CD14-positive monocyte (primary cell): ENCODE data around the gene REXO4. TPM values are rescaled to one million over a fixed set of nuclear protein-coding genes. Genes with fewer than 3 reads are reported as not detected.

ENCODE experiments used
- DNase-seq, 3 donors: peaks; one replicate each; pipeline ENCODE4 v3.0.0-alpha.2; 2011 to 2022
- H2AFZ ChIP-seq: 2 replicates; pipeline ENCODE4 v1.6.0; 2012; ENCODE audit warnings: mild to moderate bottlenecking, low read depth, low read length, inconsistent platforms; ENCODE audit not compliant: insufficient read depth, poor library complexity, severe bottlenecking
- H3K27ac ChIP-seq, 2 donors: 1 replicate in 1 of 2; 2 replicates in 1 of 2; pipeline ENCODE4 v1.5.1; 2012 to 2013; ENCODE audit warnings: low read length in 2 of 2, control low read depth in 1 of 2, inconsistent platforms in 1 of 2, low read depth in 1 of 2, mild to moderate bottlenecking in 1 of 2
- H3K27me3 ChIP-seq, 2 donors: one replicate each; pipeline versions ENCODE4 v1.6.0 to v1.6.1; 2011 to 2013; ENCODE audit warnings: low read length in 2 of 2; ENCODE audit not compliant: control insufficient read depth in 2 of 2, insufficient read depth in 2 of 2
- H3K36me3 ChIP-seq, 2 donors: replicated peaks in 1 of 2; 1 replicate in 1 of 2; 2 replicates in 1 of 2; pipeline versions ENCODE4 v1.5.1 to v1.6.1; 2012 to 2013; ENCODE audit warnings: low read length in 2 of 2, control low read depth in 1 of 2, inconsistent platforms in 1 of 2, mild to moderate bottlenecking in 1 of 2; ENCODE audit not compliant: insufficient read depth in 2 of 2, control insufficient read depth in 1 of 2
- H3K4me1 ChIP-seq, 2 donors: 1 replicate in 1 of 2; 2 replicates in 1 of 2; pipeline versions ENCODE4 v1.5.1 to v1.6.1; 2012 to 2013; ENCODE audit warnings: low read length in 2 of 2, control low read depth in 1 of 2, inconsistent platforms in 1 of 2, mild to moderate bottlenecking in 1 of 2, moderate library complexity in 1 of 2; ENCODE audit not compliant: insufficient read depth in 2 of 2, control insufficient read depth in 1 of 2
- H3K4me2 ChIP-seq: replicated peaks from 2 replicates; pipeline ENCODE3; 2012; ENCODE audit warnings: low read length, moderate library complexity, mild to moderate bottlenecking; ENCODE audit not compliant: poor library complexity, severe bottlenecking; ENCODE audit errors: extremely low read depth
- H3K4me3 ChIP-seq, 3 experiments: fragments of 200-600 bp in 1 of 3; sonication (generic) in 1 of 3; replicated peaks in 1 of 3; 1 replicate in 2 of 3; 2 replicates in 1 of 3; pipeline ENCODE4 v1.5.1; 2011 to 2013; ENCODE audit warnings: low read length in 3 of 3, mild to moderate bottlenecking in 3 of 3, control low read depth in 2 of 3, low read depth in 2 of 3, inconsistent platforms in 1 of 3, moderate library complexity in 1 of 3
- H3K79me2 ChIP-seq: 2 replicates; pipeline ENCODE4 v1.6.0; 2012; ENCODE audit warnings: mild to moderate bottlenecking, control low read depth, inconsistent platforms, low read length, moderate library complexity; ENCODE audit not compliant: insufficient read depth
- H3K9ac ChIP-seq: 2 replicates; pipeline ENCODE4 v1.6.0; 2017; ENCODE audit warnings: low read length, mild to moderate bottlenecking; ENCODE audit not compliant: insufficient read depth, poor library complexity, severe bottlenecking
- H3K9me3 ChIP-seq, 2 donors: replicated peaks in 1 of 2; 1 replicate in 1 of 2; 2 replicates in 1 of 2; pipeline versions ENCODE4 v1.5.1 to v1.6.1; 2012 to 2013; ENCODE audit warnings: low read length in 2 of 2, control low read depth in 1 of 2; ENCODE audit not compliant: control insufficient read depth in 1 of 2, insufficient read depth in 1 of 2
- H4K20me1 ChIP-seq: 2 replicates; pipeline ENCODE4 v1.6.0; 2012; ENCODE audit warnings: mild to moderate bottlenecking, low read length, control low read depth, moderate library complexity; ENCODE audit not compliant: insufficient read depth
- H3K27ac Mint-ChIP-seq, 7 donors: one replicate each; pipeline ENCODE4 v1.8.0; 2020; ENCODE audit warnings: mild to moderate bottlenecking in 7 of 7, mixed read lengths in 7 of 7, moderate library complexity in 6 of 7, inconsistent platforms in 2 of 7
- H3K27me3 Mint-ChIP-seq, 3 donors: one replicate each; pipeline ENCODE4 v1.8.0; 2021 to 2022; ENCODE audit warnings: low read depth in 3 of 3, mild to moderate bottlenecking in 3 of 3, mixed read lengths in 3 of 3, moderate library complexity in 3 of 3, inconsistent platforms in 1 of 3
- H3K36me3 Mint-ChIP-seq, 2 donors: one replicate each; pipeline ENCODE4 v1.8.0; 2020; ENCODE audit warnings: mixed read lengths in 2 of 2, inconsistent platforms in 1 of 2, mild to moderate bottlenecking in 1 of 2
- H3K4me1 Mint-ChIP-seq: one replicate; pipeline ENCODE4 v1.8.0; 2020; ENCODE audit warnings: mild to moderate bottlenecking, mixed read lengths
- H3K4me3 Mint-ChIP-seq, 2 donors: one replicate each; pipeline ENCODE4 v1.8.0; 2020; ENCODE audit warnings: mild to moderate bottlenecking in 2 of 2, mixed read lengths in 2 of 2, moderate library complexity in 1 of 2
- H3K9me3 Mint-ChIP-seq, 7 donors: one replicate each; pipeline ENCODE4 v1.8.0; 2020 to 2022; ENCODE audit warnings: mixed read lengths in 7 of 7, mild to moderate bottlenecking in 6 of 7, moderate library complexity in 6 of 7, inconsistent platforms in 2 of 7
- WGBS: methylation state at CpG from one replicate; pipeline ENCODE4 v1.1.5; 2013; ENCODE audit warnings: missing lambda C conversion rate; ENCODE audit not compliant: insufficient coverage; 5-methylcytosine and 5-hydroxymethylcytosine counted together
- intact Hi-C, 2 donors: fragments of 100-400 bp; cut with micrococcal nuclease; formaldehyde crosslinking; loops; one replicate each; pipeline versions ENCODE4 v1.15.0 to v1.15.1; 2023
- polyA plus RNA-seq, 3 donors: library from polyadenylated mRNA; depleted of rRNA in 1 of 3; unstranded in 2 of 3; stranded (reverse) in 1 of 3; fragments of 300-500 nt in 2 of 3; fragments of >200 nt in 1 of 3; fragmentation: Illumina TruSeq in 2 of 3; gene quantifications; 1 replicate in 2 of 3; 2 replicates in 1 of 3; pipeline ENCODE4 v1.2.3, GENCODE V29; 2012 to 2021
- TF ChIP-seq, protein P1 (sequence below): fragments of 200-600 bp; IDR thresholded peaks from one replicate; pipeline ENCODE4 v1.8.0; 2022; ENCODE audit warnings: antibody characterized with exemption, mild to moderate bottlenecking

REXO4 gene
- polyA plus RNA-seq, 3 donors, result 3.0 to 11.0 (median 4.2) TPM

DNA sequence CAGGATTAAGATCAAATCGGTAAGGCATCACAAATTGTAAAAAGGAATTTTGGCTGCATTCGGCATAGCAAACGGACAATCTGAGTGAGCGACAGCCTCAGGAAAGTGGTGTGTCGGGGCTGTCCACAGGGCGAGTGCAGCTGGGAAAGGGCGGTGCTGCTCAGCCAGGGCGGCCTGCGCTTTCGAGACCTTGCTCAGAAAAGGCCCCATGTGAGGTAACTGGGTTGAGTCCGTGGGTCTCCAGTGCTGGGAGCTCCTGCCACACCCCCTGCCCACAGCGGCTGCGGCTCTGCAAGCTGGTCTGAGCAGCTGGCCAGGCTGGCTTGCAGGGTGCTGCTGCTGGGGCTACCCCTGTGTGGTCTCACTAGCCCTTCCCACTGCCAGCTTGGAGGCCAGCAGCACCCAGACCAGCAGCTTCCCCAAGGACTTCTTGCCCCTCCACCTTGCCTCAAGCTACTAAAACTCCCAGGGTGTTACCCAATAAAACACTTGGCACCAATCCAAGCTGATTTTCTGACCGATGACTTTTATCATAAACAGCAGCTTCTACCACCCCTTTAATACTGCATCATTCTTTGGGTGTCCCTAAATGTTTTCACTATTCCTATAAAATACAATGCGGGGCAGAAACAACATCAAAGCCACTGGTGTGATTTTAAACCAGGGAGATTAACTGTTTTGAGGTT is 55.3 kb downstream of the REXO4 start:
- DNase-seq, result no peak
- H3K27me3 ChIP-seq, result no peaks in the 10 kb centered on the region
- no peak overlapping the region for H3K4me3 ChIP-seq
- Mint-ChIP-seq H3K27me3 (peaks cover 0 to 2% (median 0%) of the 10 kb centered on the region in 3 donors), H3K4me3 (no peak overlapping the region), H3K27ac (peak overlapping the region in 1 of 7 donors; percentile 38), H3K36me3 (peaks cover 76 to 86% of the 10 kb centered on the region in 2 donors), H3K4me1 (peaks cover 16% of the 10 kb centered on the region), H3K9me3 (peaks cover 0 to 1% (median 0%) of the 10 kb centered on the region in 7 donors)
- TF ChIP-seq, protein P1, sequence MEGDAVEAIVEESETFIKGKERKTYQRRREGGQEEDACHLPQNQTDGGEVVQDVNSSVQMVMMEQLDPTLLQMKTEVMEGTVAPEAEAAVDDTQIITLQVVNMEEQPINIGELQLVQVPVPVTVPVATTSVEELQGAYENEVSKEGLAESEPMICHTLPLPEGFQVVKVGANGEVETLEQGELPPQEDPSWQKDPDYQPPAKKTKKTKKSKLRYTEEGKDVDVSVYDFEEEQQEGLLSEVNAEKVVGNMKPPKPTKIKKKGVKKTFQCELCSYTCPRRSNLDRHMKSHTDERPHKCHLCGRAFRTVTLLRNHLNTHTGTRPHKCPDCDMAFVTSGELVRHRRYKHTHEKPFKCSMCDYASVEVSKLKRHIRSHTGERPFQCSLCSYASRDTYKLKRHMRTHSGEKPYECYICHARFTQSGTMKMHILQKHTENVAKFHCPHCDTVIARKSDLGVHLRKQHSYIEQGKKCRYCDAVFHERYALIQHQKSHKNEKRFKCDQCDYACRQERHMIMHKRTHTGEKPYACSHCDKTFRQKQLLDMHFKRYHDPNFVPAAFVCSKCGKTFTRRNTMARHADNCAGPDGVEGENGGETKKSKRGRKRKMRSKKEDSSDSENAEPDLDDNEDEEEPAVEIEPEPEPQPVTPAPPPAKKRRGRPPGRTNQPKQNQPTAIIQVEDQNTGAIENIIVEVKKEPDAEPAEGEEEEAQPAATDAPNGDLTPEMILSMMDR, result no peak
- intact Hi-C loops, result no loop called here
- H3K4me2 ChIP-seq, result no peak overlapping the region
- peaks cover 32% of the 10 kb centered on the region for H3K79me2 ChIP-seq
- peaks cover 78% of the 10 kb centered on the region for H4K20me1 ChIP-seq
- no peak overlapping the region for H3K27ac ChIP-seq
- H3K9me3 ChIP-seq, result no peaks in the 10 kb centered on the region
- WGBS, result 89% methylated on average over 12 of the region's 15 CpGs
- no peak overlapping the region for H2AFZ ChIP-seq
- peaks cover 3 to 7% of the 10 kb centered on the region in 2 donors for H3K4me1 ChIP-seq
- H3K9ac ChIP-seq, result no peak overlapping the region
- peaks cover 71 to 85% of the 10 kb centered on the region in 2 donors for H3K36me3 ChIP-seq

- H3K4me1 Mint-ChIP-seq, result peaks cover 24% of the 10 kb centered on the region
- H3K36me3 Mint-ChIP-seq, result peaks cover 69 to 77% of the 10 kb centered on the region in 2 donors
- Histone ChIP-seq H3K9ac (no peak overlapping the region), H3K27me3 (no peaks in the 10 kb centered on the region), H3K79me2 (peaks cover 31% of the 10 kb centered on the region), H3K4me3 (no peak overlapping the region), H4K20me1 (peaks cover 69% of the 10 kb centered on the region), H2AFZ (no peak overlapping the region), H3K36me3 (peaks cover 62 to 76% of the 10 kb centered on the region in 2 donors), H3K27ac (peak overlapping the region in 1 of 2 donors; percentile 26), H3K4me2 (no peak overlapping the region), H3K4me1 (peaks cover 12 to 16% of the 10 kb centered on the region in 2 donors), H3K9me3 (no peaks in the 10 kb centered on the region)
- DNase-seq, result no peak
- H3K27me3 Mint-ChIP-seq, result peaks cover 0 to 2% (median 0%) of the 10 kb centered on the region in 3 donors
- H3K27ac Mint-ChIP-seq, result peak overlapping the region in 1 of 7 donors; percentile 83
- no peak overlapping the region for H3K4me3 Mint-ChIP-seq
- H3K9me3 Mint-ChIP-seq, result peaks cover 0 to 1% (median 0%) of the 10 kb centered on the region in 7 donors
- 93% methylated on average over 11 of the region's 13 CpGs for WGBS
- TF ChIP-seq, protein P1, result no peak
- intact Hi-C loops, result no loop called here
Observed at GRCh38 chr9:133361507-133362092, 56.2 kb downstream of the REXO4 start.
